Stimulated activated CD8-positive, alpha-beta memory T cell treated with anti-CD3 and anti-CD28 coated beads, Interleukin-15, amount 100 ng/mL, for 48 hours (primary cell): ENCODE measurements around the gene CAST.

Source experiments
- DNase-seq, 2 donors: peaks; one replicate each; pipeline ENCODE4 v3.0.0-alpha.2; 2020; ENCODE audit warnings: low read depth in 2 of 2

The CAST gene

DNA sequence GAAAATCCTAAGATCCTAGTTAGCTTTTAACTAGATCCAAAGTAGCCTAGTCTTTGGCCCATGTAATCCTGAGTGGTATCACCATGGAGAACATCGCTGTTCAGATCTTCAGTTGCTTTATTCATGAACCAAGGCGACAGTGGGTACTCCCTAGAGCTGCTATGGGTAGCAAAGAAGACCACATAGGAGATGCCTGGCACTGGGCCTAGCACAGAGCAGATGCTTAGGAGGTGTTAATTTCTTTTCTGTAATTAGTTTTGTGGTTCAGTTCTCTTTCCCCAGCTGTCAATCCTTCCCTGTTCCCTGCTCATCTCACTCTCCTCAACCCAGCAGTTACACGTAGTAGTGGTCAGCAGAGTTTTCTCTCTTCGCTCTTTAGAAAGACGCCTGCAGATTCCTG is 9.3 kb downstream of the CAST start:
- DNase-seq = no peak

DNA sequence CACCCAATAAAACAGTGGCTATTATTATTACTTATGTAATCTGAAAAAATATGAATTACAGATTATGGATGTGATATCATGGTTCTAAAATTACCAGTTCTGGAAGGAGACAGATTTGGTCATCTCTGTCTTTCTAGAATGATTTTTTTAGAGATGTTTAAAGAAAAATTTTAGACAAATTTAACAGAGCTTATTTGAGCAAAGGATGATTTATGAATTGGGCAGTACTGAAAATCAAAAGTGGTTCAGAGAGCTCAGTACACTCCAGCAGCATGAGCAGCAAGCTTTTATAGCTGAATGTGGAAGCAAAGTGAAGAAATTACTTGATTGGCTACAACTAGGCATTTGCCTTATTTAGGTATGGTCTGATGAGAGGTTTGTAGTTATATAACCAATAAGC is 11.0 kb downstream of the CAST start:
- no peak for DNase-seq

DNA sequence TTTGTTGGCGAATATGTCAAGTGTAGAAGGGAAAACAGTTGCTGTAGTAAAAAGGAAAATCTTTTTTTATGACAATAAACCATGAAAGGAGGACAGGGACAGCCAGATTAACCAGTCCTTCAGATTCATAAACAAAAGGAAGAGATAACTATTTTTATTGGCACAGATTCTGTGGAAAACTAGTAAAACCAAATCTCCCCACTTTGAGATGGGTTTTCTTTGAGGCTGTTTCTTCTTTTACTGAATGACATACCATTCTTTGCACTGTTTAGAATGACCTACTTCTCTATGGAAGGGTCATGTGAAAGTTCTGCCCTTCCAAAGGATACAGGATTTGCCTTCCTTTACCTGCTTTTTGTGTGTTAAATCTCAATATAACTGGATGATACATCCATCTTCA is 13.7 kb downstream of the CAST start:
- DNase-seq = no peak

DNA sequence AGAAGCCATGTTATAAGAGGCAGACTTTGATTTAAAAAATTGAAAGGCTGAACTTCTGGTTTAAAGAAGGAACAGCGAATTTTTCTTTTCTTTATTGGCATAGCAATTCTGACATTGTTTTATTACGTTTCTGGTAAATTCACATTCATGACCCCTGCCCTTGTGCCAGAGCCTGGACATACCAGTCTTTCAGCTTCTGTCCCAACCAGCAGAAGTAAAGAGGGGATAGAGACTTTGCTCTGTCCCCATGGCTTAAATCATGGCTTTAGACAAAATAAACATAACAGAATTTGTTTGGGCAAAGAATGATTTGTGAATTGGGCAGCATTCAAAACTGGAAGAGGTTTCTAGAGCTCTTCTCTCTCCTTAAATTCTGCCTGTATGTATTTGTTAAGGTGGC is 15.3 kb downstream of the CAST start:
- no peak for DNase-seq

DNA sequence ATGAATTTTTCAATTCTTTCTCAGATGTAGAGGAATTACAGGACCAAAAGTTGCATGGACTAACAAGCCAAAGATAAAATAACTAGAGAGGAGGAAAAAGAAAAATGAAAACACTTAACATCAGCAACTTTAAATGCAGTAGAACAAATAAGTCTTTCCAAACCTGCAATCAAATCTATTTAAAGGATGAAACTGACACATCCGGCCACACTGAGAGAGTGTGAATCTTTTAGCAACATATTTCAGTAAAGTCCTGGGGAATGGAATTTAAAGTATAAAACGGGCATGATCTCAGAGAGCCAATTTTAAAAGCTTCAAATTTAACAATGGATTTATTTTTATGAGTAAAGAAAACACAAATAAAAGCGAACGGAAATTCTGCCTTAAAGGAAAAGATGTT is 17.1 kb downstream of the CAST start:
- DNase-seq = no peak

DNA sequence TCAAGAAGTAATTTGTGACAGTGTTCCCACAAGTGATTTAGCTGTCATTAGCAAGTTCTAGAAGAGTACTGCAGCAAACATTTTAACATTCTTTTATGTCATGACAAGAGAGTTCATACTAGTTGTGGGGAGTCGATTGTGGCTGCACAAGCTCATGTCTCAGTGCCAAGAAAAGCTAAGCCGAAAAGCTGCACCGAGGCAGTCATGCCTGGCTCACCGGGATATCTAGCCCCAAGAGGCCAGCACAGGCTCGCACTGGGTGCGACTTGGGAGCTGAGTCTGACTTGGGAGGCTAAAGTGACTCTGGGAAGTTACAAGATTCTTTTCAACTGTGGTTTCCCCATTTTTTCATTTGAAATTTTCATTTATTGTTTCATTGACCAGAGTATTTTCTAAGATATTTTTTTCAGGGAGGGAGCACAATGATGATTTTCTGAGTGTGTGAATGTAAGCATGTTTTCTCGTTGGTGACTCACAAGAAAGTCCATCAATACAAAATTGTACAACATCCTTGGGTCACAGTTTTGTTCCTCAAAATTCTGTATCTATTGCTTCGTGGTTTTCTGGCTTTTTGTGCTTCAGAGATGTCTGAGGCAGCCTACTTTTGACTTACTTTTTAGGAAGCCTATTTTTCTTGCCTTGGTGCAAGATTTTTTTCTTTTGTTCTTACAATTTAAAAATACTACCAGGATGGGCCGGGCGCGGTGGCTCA is 18.7 kb downstream of the CAST start:
- no peak for DNase-seq

DNA sequence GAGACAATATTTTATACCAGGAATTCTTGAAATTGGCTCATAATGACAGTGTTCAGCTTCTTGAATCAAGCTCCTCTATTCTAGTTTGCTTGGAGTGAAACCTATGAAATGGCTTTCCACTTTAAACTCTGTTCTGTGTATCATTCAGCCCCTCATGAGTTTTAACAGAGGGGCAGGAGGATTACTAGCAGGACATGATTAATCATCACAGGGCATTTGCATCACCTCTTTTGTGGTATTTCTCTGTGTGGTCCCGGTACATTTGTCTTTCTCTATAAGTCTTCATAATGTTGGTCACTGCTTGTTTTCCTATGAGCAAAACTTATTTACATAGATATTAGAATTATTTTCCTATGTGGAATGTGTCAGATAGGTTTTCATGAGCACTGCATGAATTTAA is 21.2 kb downstream of the CAST start:
- no peak for DNase-seq

DNA sequence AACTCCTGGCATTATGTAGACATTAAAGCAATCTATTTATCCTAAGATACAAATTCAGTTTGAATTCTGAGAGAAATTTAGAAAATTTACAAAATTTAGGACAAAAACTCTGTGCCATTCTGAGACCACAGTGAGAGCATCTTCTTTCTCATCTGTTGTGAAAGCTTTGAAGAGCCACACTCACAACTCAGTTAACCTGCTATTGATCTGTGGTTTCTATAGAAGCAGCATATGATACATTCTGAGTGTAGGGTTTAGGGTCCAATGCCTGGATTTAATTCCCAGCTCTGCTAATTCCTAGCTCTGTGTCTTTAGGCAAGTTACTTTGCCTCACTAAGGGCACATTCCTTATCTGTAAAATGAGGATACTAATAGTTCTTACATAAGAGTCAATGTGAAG is 21.6 kb downstream of the CAST start:
- no peak for DNase-seq

DNA sequence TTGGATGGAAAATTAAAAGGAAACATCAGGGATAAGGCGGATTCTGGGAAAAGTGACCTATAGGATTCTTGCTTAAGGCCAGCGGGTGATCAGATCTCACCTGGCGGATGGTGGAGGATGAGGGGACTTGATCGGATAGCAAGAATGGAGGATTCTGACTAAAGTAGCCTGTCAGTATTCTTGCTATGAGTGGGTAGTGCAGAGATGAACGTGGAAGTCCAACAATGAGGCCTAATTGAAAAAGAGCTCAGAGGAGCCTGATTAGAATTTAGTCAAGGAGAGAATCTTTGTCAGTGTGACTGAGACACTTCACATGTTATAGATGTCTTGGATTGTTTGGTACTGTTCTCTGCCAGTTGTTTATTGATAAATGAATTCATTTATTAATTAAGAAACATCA is 24.9 kb downstream of the CAST start:
- DNase-seq = no peak

DNA sequence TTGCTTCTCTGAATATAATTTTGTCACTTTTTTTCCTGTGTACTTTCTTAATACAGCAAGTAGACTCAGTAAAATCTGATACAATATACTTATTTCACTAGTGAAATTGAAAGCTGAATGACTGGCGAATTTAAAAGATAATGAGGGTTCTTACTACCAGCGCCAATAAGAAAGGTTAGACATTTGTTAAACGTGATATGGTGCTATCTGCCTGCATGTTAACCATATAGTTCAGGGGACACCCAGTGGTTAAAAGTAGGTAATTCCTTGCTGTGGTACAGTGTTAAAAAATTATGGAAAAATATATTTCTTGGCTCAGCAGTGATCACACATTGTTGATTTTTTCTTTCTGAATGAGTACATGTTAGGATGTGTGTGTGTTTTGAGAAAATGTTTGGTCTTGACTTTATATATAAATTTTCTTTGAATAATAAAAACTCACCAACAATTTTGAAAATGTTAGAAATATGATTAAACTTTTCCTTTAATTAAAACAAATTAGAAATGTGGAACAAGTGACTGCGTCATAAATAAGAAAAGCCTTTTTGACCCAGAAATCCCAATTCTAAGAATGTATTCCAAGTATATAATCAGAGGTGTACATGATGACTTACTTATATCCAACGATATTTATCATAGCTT is 25.8 kb downstream of the CAST start:
- DNase-seq = no peak

DNA sequence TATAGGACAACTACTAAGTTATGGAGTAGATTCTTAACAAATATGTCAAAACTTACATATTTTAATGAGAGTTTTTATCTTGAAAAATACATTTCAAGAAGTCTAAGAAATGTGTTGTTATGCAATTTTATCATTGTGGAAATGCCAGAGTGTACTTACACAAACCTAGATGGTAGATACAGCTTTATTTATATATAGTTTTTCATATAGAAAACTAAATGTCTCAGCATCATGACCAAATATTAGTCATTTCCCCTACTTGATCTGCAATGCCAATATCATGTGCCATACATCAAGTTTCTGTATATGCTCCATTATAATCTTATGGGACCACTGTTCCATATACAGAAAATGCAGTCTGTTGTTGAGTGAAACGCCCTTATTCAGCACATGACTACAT is 28.7 kb downstream of the CAST start:
- DNase-seq = no peak

DNA sequence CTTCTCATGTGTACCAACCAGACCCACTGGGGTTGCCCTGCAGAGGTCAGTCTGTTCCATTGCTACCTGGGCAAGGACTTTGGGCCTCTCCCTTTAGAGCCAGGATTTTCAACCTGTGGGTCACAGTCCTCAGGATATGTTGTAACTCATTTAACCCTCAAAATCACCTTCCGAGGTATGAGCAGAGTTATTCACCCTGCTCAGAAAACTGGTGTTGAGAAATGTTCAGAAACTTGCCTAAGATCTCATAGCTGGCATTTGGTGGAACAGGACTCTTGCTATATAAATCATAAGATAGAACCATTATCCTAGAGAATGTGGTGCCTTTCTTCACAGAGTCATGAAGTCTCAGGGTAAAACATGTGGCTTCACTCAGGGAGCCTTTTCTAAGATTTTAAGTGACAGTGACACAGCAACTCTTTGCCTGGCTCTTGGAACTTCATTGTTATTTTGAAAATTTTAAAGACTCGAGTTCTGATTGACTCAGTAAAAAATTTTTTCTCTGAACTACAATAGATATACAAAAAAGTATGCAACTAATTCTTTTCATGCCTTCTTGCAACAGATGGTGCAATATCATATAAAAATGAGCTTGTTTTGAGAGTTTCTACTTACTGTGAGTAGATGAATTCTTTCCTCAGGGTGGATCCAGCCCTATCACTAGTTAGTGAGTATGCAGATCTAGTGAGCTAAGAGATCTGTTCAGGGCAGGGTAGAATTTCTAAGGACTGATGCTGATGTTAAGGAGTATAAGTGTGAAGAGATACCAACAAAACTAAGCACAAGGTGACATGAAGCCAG is 29.5 kb downstream of the CAST start:
- DNase-seq = no peak

DNA sequence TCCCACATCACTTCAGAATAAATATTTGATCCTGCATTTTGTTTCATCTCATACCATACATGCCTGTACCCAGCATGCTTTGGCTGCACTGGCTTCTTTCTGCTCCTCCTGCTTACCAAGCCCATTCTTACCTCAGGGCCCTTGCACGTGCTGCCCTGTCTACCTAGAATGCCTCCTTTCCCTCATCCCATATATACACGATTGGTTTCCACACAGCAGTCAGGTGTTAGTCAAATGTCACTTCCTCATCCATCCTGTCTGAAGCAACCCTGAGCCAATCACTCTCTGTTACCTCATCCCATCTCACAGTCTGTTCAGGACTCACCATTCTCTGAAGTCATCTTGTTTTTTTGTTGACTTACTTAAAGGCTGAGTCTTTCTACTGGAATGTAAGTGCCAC is 30.3 kb downstream of the CAST start:
- no peak for DNase-seq

DNA sequence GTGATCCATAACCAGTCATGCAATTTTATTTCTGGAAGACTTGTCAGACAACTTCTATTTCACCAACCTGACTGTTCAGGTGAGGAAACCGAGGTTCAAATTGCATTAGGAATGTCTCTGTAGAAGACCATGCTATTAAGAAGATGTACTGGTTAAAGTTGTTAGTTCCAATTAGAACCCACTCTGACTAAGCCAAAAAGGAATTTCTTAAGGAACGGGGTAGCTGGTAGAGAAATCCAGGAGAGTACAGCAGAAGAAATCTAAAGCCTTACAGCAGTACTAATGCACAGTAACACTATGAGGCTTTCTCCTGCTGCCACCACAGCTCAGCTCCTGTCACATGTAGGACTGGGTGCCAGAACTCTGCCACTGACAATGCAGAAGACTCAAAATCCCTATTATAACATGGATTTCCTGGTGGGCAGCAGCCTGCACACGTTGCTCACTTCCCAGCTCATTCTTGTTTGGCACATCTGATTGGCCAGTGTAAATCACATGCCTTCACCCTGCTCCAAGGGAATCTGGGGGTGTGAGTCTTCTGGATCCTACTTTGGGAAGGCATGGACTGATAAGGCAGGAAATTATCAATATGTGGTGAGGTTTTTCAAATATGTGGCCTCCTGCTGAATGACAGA is 37.1 kb downstream of the CAST start:
- DNase-seq = no peak

DNA sequence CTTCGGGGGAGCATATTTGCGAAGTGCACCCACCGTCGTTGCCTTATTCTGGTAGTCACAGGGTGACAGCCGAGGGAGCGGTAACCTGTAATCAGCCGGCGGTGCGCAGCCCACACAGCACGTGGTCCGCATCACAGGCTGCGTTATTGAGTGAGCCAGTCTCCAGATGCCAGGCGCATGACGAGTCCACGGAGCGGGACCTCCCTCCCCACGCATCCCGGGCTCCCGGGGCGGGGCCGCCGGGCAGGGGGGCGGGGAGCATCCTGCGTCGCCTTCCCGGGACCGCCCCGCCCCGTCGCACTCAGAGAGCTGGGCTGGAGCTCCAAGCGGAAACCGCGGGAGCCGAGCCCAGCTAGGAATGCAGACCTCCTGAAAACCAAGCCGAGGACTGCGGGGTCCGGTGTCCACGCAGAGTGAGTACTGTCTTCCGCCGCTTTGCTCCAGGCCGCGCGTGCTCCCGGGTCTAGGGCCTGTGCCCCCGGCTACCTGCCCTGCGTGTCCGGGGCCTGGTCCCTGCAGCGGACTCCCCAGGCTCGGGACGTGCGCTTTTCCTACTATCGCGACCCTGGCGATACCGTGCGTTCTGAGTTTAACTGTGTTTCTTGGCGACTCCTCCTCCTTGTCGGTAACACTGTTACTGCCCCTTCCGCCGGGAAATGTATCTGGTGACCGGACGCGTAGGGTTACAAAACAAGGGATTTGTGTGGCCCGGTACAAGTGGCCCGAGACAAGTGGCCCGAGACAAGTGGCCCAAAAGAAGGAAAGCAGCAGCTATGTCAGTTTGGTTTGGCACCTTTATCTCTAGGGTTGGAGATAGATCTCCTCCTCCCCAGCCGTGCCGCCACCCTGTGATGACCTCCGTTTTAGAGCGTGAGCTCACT is 40.6 kb downstream of the CAST start:
- DNase-seq = peak; percentile 71 to 82

DNA sequence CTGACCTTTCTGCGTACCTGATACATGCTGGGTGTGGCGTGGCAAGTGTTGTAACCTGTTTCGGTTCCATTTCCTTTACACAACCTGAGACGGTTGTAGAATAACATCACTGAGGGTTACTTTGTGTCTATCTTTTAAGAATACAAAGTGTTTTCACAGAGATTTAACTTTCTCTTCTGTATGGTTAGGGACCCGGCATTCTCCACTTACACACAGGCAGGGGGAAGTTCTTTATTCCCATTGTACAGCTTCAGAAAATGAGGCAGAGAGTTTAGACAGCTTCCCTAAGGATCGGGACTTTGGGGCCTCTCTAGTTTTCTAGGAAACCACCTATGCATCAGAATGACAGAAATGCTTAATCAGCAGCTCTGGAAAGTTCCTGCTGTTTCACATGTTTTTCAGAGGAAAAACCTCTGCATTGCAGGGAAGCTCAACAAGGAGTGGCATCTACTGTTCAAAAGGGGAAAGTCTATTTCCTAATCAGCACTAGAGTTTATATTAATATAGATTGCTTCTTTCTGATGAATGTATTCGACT is 41.3 kb downstream of the CAST start:
- no peak for DNase-seq

DNA sequence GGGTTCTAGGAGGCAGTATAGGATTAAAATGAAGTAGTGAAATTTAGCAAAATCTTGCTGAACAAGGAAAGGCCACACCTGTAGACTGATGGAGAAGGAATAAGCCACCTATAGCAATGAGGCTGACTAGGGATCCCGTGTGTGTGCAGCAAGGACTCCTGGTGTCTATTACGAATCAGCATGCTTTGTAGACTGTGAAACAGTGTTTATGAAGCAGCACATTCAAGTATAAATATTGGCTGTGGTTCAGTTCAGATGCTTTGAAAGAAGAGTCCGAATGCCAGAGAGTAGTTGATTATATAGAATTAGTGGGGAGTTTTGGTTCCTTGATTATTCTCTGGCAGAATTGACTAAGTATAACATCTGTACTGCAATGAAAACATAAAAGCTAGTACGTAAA is 41.8 kb downstream of the CAST start:
- no peak for DNase-seq

DNA sequence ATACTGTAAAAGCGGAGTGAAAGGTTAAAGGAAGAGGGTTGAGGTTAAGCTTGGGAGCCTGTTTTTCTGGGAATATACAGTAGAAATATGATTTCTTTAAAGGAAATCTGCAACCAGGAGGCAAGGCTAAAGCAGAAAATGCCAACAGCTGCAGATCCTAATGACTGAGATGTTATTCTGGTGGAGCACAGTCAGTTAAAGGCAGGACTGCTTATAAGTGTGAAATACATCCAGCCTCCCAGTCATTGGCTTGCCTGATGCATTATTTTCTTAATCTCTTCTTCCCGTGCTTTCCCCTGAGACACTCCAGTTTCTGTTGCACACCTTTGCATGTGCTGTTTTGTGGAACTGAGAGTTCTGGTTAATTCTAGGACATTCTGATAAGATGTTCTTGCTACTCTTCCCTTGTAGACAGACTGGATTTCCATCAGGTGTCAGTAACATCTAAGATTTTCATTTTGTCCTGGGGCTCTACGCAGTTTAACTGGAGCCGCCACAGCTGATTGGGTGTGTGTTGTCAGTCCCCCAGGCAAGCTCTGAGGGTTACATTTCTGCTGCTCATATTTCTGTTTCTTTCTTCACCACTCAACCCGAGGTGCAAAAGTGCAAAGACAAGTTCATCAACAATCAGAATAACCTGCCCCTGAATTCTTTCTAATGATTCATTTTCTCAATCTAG is 44.4 kb downstream of the CAST start:
- no peak for DNase-seq

DNA sequence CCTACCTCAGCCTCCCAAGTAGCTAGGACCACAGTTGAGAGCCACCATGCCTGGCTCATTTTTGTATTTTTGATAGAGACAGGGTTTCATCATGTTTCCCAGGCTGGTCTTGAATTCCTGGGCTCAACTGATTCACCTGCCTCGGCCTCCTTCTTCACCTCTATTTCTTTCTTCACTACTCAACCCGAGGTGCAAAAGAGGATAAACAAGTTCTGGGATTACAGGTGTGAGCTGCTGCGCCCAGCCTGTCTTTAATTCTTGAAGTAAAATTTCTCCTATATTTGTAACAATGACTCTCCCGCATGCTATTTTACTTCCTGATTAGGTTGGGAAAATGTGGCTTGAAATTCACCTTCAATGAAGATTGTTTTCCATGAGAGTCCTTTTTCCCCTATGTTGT is 46.4 kb downstream of the CAST start:
- DNase-seq = no peak

DNA sequence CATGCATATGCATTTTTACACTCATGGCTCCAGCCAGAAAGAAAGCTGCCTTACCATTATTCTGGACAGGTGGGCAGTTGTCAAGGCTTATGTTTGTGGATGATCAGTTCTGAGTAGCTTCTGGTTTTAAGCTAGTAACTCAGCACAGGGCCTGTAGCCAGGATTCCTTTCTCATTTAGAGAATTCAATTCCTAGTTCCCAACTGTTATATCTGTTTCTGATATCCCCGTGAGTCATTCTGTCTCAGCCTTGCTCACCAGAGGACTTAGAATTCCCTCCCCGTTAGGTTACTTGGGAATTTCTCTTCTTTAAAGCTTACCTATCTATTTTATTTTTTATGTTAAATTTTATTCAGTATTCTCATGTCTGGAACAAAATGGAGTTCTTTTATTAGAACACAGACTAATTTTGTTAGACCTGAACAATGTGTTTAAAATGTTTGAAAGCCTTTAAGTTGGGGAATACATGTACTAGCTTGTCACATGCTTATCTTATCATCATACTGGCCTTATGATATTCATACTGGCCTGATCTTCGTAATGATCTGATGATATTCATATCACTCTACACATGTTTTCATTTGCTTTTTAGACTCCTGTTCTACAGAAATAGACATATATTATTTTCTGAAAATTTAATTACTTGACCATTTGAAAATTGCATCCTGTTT is 47.1 kb downstream of the CAST start:
- DNase-seq = no peak
